Common myeloid progenitor, CD34-positive (primary cell): ENCODE results near the gene IFNA13.

ENCODE experiments used
- CTCF ChIA-PET: fragments of 350-600 bp; sonication (Branson Sonifier 250); formaldehyde crosslinking; loops from one replicate; lab custom pipeline; 2021; ENCODE audit warnings: antibody characterized with exemption; lab: Charles Lee
- POLR2A ChIA-PET: fragments of 350-600 bp; sonication (Branson Sonifier 250); formaldehyde crosslinking; loops from one replicate; lab custom pipeline; 2021; ENCODE audit warnings: antibody characterized with exemption; lab: Charles Lee
- DNase-seq, 3 donors: peaks; one replicate each; pipeline versions ENCODE4 v3.0.0 to v3.0.0-alpha.2; 2013
- H3K27ac ChIP-seq, 2 experiments: 1 replicate in 1 of 2; 2 replicates in 1 of 2; pipeline ENCODE4 v1.7.0; 2013; ENCODE audit warnings: inconsistent platforms in 2 of 2, low read length in 2 of 2, mild to moderate bottlenecking in 2 of 2, low read depth in 1 of 2, moderate library complexity in 1 of 2; ENCODE audit not compliant: severe bottlenecking in 2 of 2, insufficient read depth in 1 of 2, poor library complexity in 1 of 2
- H3K27me3 ChIP-seq, 5 experiments: replicated peaks in 2 of 5; 1 replicate in 3 of 5; 2 replicates in 2 of 5; pipeline versions ENCODE4 v1.6.1 to v1.7.0; 2013; ENCODE audit warnings: low read length in 4 of 5, mild to moderate bottlenecking in 2 of 5, moderate library complexity in 2 of 5, inconsistent platforms in 1 of 5; ENCODE audit not compliant: insufficient read depth in 5 of 5, control insufficient read depth in 4 of 5
- H3K36me3 ChIP-seq, 4 experiments: 1 replicate in 2 of 4; 2 replicates in 2 of 4; pipeline versions ENCODE4 v1.6.1 to v1.7.0; 2013; ENCODE audit warnings: low read length in 3 of 4, control low read depth in 1 of 4, mild to moderate bottlenecking in 1 of 4; ENCODE audit not compliant: control insufficient read depth in 4 of 4, insufficient read depth in 4 of 4
- H3K4me1 ChIP-seq, 4 experiments: 1 replicate in 3 of 4; 2 replicates in 1 of 4; pipeline versions ENCODE4 v1.6.1 to v1.7.1; 2013; ENCODE audit warnings: low read length in 3 of 4, mild to moderate bottlenecking in 3 of 4, control low read depth in 1 of 4, inconsistent platforms in 1 of 4, moderate library complexity in 1 of 4; ENCODE audit not compliant: control insufficient read depth in 4 of 4, insufficient read depth in 4 of 4; ENCODE audit errors: control extremely low read depth in 1 of 4
- H3K4me3 ChIP-seq, 7 experiments: 1 replicate in 4 of 7; 2 replicates in 3 of 7; pipeline versions ENCODE4 v1.5.1 to v1.7.0; 2013; ENCODE audit warnings: mild to moderate bottlenecking in 7 of 7, low read length in 6 of 7, moderate library complexity in 6 of 7, inconsistent platforms in 2 of 7, low read depth in 2 of 7, control low read depth in 1 of 7; ENCODE audit not compliant: insufficient read depth in 4 of 7, control insufficient read depth in 1 of 7; ENCODE audit errors: extremely low read depth in 1 of 7
- H3K9me3 ChIP-seq, 5 experiments: 1 replicate in 4 of 5; 2 replicates in 1 of 5; pipeline versions ENCODE4 v1.6.1 to v1.7.1; 2013; ENCODE audit warnings: low read length in 4 of 5, mild to moderate bottlenecking in 2 of 5, inconsistent platforms in 1 of 5, low read depth in 1 of 5, moderate library complexity in 1 of 5; ENCODE audit not compliant: control insufficient read depth in 4 of 5, insufficient read depth in 2 of 5; ENCODE audit errors: control extremely low read depth in 1 of 5
- WGBS: methylation state at CpG from one replicate; pipeline ENCODE4 v1.1.5; 2013; ENCODE audit not compliant: insufficient coverage; 5-methylcytosine and 5-hydroxymethylcytosine counted together

IFNA13 gene

DNA sequence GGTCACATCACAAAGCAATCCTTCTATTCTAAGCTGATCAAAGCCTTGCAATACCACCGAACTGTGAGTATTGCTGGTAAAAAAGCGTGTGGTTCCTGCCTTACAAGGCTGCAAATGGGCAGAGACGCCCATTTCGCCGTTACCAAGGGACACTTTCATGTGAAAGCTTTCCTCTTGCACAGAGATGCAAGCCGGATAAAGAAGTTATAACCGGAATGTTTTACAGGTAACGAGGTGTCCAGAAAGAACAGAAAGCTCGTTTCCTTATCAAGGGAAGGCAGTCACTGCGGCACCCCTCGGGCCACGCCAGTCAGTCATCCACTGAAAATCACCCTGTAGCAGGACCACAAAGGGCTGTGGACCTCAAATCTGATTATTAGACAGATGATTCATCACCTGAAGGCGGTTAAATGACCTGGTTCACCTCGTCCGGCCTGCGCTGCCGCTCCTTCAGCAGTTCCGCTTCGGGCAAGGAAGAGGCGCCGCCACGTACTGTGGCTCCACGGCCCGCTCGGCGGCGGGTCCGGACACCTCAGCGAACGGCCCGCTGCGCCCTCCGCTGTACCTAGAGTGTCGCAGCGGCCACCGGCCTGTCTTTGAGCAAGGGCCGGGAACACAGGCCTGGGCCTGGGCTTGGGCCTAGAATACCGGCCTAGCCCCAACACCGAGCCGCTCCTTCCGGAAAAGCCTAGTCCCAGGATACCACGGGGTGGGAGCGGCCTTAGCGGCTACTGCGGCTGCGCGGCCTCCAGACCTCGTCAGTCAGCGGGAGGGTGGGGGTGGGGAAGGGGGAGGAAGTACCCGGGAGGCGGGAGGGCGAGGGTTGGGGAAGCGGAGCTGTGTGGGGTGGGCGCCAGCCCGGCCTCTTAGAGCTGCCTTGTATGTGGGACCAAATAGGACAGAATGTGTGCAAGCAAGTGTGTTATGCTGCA lies 32.9 kb downstream of the IFNA13 start, which contains the start of gene KLHL9:
TSS of gene KLHL9 (minus strand) at position 704 of the 932 bp plus-strand sequence. CDS start at position 159, 545 bp downstream.
- CTCF ChIA-PET = interaction anchor here (0.6 to 3.0 kb wide), 12 partner anchors 9 to 120 kb away, joined by 3 to 17 read pairs (median 4); no protein-coding TSS in a partner anchor
- Histone ChIP-seq H3K4me3 (peak within 1 kb of the TSS; percentile 72 to 95 (median 89)), H3K9me3 (no peaks in the 10 kb centered on the region), H3K27ac (peak within 1 kb of the TSS; percentile 97 to 99), H3K36me3 (peaks cover 0 to 21% (median 4%) of the 10 kb centered on the region in 4 experiments), H3K4me1 (peaks cover 9 to 48% (median 21%) of the 10 kb centered on the region in 4 experiments), H3K27me3 (no peaks in the 10 kb centered on the region)
- POLR2A ChIA-PET = no interaction called here
- peak; percentile 92 to 95 (median 93) for DNase-seq
- WGBS = under 1% methylated on average over 41 of the region's 55 CpGs

DNA sequence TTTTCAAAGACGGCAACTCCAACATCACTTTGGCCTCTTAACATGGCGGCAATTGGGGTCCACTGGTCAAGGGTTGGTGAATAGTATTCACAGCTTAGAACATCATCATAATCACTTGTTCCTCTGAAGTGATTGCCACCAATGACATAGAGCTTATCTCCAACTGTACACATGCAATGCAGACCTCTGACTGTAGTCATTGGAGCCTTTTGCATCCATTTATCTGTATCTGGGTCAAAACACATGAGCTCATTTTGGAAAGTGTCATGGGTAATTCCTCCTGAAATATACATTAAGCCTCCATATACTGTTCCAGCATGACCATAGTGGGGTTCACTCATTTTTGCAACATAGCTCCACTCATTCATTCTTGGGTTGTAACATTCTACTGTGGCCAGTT lies 34.6 kb downstream of the IFNA13 start:
- ChIA-PET POLR2A (no interaction called here), CTCF (interaction anchor here (0.6 to 3.0 kb wide), 12 partner anchors 8 to 129 kb away, joined by 3 to 17 read pairs (median 4); no protein-coding TSS in a partner anchor)
- 92% methylated on average over 2 of the region's 2 CpGs for WGBS
- DNase-seq = no peak
- Histone ChIP-seq H3K4me3 (peak overlapping the region in 2 of 7 experiments; percentile 28 to 93), H3K36me3 (peaks cover 0 to 21% (median 4%) of the 10 kb centered on the region in 4 experiments), H3K27me3 (no peaks in the 10 kb centered on the region), H3K9me3 (no peaks in the 10 kb centered on the region), H3K27ac (no peak overlapping the region), H3K4me1 (peaks cover 9 to 48% (median 21%) of the 10 kb centered on the region in 4 experiments)

DNA sequence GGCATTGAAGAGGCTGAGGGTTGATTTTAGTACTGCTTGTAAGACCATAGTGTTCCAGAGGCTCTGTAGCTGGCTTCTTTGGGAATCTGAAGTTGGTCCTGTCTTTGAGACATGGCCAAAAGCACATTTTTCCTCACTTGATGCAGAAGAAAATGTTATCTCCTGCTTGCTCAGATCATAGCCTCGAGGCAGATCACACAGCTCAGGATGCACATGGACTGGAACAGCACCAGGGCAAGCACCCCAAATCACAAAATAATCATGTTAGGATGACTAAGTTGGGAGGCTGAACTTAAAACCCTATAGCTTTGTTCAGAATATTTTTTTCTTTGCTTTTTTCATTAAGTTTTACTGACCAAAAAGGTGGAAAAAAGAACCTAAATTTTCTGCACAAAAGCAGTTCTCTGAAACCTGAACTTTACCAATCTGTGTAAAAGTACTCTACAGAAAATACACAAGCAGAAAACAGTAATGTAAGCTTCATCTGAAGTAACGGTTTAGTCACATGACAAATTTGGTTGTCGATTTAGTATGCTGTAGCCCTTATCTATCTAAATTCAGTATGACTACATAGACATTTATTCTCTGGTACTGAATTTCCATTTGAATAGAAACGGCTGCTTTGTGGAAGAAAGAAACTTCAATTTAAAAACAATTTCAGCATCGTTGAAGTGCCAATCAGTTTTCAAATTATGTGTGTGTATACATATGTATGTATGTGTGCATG lies 36.0 kb downstream of the IFNA13 start:
- ChIA-PET CTCF (interaction anchor here (1.1 to 1.7 kb wide), 4 partner anchors 13 to 122 kb away, joined by 3 to 5 read pairs (median 4); no protein-coding TSS in a partner anchor), POLR2A (no interaction called here)
- DNase-seq = no peak
- peak overlapping the region in 1 of 2 experiments; percentile 18 for H3K27ac ChIP-seq
- no peaks in the 10 kb centered on the region for H3K9me3 ChIP-seq
- H3K4me1 ChIP-seq = peaks cover 9 to 48% (median 21%) of the 10 kb centered on the region in 4 experiments
- no peaks in the 10 kb centered on the region for H3K27me3 ChIP-seq
- peak overlapping the region in 1 of 7 experiments; percentile 35 for H3K4me3 ChIP-seq
- peaks cover 0 to 21% (median 4%) of the 10 kb centered on the region in 4 experiments for H3K36me3 ChIP-seq
- 83% methylated on average over 1 of the region's 5 CpGs for WGBS

DNA sequence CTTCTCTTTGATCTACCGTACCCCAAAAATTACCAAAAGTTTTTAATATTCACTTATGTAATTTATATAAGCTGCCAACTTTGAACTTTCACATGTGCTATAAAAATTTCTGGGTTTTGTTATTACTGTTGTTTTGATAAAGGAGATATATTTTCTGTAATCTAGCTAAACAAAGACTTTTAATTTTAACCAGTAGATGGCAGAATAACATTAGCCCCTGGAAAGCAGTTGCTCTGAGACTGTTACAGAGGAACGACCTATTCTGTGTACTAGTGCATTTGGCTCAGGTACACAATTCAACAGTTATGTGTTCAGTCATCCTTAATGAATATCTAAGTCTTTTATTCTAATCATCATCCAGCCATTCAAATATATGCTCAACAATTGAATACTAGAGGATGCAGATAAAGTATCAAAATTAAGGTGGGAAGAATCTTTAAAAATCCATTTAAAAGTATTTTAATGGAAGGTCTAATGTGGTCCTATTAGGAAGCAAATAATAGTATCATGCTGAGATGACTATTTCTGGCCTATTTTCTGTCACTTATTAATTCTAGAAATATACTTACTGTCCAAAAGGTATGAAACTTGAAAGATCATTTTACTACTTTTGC lies 41.2 kb downstream of the IFNA13 start:
- POLR2A ChIA-PET = no interaction called here
- CTCF ChIA-PET = interaction anchor here (0.6 to 7.3 kb wide), 32 partner anchors 8 to 466 kb away, joined by 3 to 54 read pairs (median 5); partner anchors contain the start of genes IFNA2 and KLHL9
- WGBS = 0% methylated on average over 1 of the region's 2 CpGs
- H3K27ac ChIP-seq = no peak overlapping the region
- peaks cover 0 to 20% (median 13%) of the 10 kb centered on the region in 4 experiments for H3K4me1 ChIP-seq
- H3K36me3 ChIP-seq = peaks cover 0 to 18% (median 11%) of the 10 kb centered on the region in 4 experiments
- peak; percentile 55 to 76 (median 73) for DNase-seq
- H3K9me3 ChIP-seq = no peaks in the 10 kb centered on the region
- no peaks in the 10 kb centered on the region for H3K27me3 ChIP-seq
- no peak overlapping the region for H3K4me3 ChIP-seq

DNA sequence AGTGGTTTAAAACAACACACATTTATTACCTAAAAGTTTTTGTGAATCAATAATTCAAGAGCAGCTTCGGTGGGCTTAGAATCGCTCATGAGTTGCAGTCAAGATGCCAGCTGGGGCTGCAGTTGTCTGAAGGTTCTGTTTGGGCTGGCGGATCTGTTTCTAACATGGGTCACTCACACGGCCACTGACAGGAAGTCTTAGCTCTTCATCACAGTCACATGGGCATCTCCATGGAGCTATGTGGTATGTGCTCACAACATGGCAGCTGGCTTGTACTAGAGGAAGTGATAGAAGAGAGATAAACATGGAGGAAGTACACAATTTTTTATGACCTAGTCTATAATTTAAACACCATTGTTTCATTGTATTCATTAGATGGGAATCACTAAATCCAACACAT lies 43.8 kb downstream of the IFNA13 start:
- H3K4me1 ChIP-seq = peaks cover 0 to 15% (median 11%) of the 10 kb centered on the region in 4 experiments
- H3K27ac ChIP-seq = no peak overlapping the region
- peak overlapping the region in 1 of 7 experiments; percentile 19 for H3K4me3 ChIP-seq
- CTCF ChIA-PET = interaction anchor here (1.0 to 7.3 kb wide), 16 partner anchors 10 to 464 kb away, joined by 3 to 54 read pairs (median 5); no protein-coding TSS in a partner anchor
- H3K9me3 ChIP-seq = no peaks in the 10 kb centered on the region
- POLR2A ChIA-PET = no interaction called here
- peak in 2 of 3 donors; percentile 51 to 57 for DNase-seq
- no peaks in the 10 kb centered on the region for H3K27me3 ChIP-seq
- peaks cover 0 to 12% (median 8%) of the 10 kb centered on the region in 4 experiments for H3K36me3 ChIP-seq
- 100% methylated on average over 2 of the region's 4 CpGs for WGBS

DNA sequence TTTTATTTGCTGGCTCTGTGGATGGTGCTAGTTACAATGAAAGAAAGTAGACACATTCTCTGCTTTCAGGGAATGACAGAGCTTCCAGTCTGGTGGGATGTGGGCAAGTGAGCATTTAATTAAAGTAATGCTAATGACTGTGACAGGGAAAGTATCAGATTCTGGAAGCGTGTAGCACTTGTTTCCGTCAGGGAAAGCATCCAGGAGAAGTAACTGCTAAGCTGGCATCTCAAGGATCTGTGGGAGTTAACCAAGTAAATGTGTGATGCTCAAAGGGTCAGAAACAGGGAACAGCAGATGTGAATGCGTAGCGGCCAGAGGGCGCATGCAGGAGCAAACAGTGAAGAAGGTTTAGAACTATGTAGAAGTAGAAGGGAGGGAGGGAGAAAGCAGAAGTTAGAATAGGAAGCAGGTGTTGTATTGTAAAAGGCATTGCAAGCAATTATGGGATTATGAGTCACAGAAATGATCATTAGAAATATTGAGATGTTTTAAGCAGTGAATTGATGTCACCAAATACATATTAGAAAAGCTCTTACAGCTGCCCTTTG lies 44.9 kb downstream of the IFNA13 start:
- Histone ChIP-seq H3K27ac (no peak overlapping the region), H3K36me3 (peaks cover 0 to 12% (median 8%) of the 10 kb centered on the region in 4 experiments), H3K27me3 (peaks cover 0 to under 1% (median 0%) of the 10 kb centered on the region in 5 experiments), H3K4me1 (peaks cover 0 to 19% (median 11%) of the 10 kb centered on the region in 4 experiments), H3K4me3 (no peak overlapping the region), H3K9me3 (no peaks in the 10 kb centered on the region)
- POLR2A ChIA-PET = no interaction called here
- 70% methylated on average over 5 of the region's 5 CpGs for WGBS
- CTCF ChIA-PET = interaction anchor here (0.6 to 7.3 kb wide), 17 partner anchors 11 to 861 kb away, joined by 3 to 54 read pairs (median 5); no protein-coding TSS in a partner anchor
- DNase-seq = peak; percentile 29 to 87 (median 81)
